ENCODE data around the gene RASA4.
"Not testable (repeated sequence)": the region's sequence is repeated elsewhere in the genome, so short reads cannot be mapped to it uniquely, and the experiment has no call there.

RASA4 gene

GRCh38 chr7:102616507-102617125, at the start of gene RASA4:
RASA4 (minus strand) TSS chr7:102616756; CDS start chr7:102616689, 67 bp downstream.
- peak; percentile 28 for DNase-seq
- H3K4me3 ChIP-seq (ENCODE audit: low read length), result peak within 1 kb of the TSS; percentile 51; the same call in 1 of the 2 replicates

GRCh38 chr7:102664765-102665164, 48.2 kb upstream of the RASA4 start:
- not testable (repeated sequence) for H3K9me2 ChIP-seq (replicated peaks; ENCODE audit: insufficient read depth, low read length); H3K4me2 ChIP-seq (ENCODE audit: low read depth, low read length); H2AFZ ChIP-seq (ENCODE audit: low read length); H3K27me3 ChIP-seq (replicated peaks; ENCODE audit: insufficient read depth, low read length); H3K4me3 ChIP-seq (ENCODE audit: low read length); H3K27ac ChIP-seq (ENCODE audit: low read length); DNase-seq; H4K20me1 ChIP-seq (ENCODE audit: insufficient read depth, low read length); H3K79me2 ChIP-seq (ENCODE audit: low read length); H3K9me3 ChIP-seq (replicated peaks; ENCODE audit: insufficient read depth, low read length); H3F3A ChIP-seq (ENCODE audit: insufficient read depth, low read length); H3K4me1 ChIP-seq (ENCODE audit: low read length); H3K36me3 ChIP-seq (replicated peaks; ENCODE audit: insufficient read depth, low read length); H3K9ac ChIP-seq (ENCODE audit: low read length)

More at GRCh38 chr7:102616507-102617125, at the start of gene RASA4:
- H3K79me2 ChIP-seq (ENCODE audit: low read length); H3K27ac ChIP-seq (ENCODE audit: low read length); H3F3A ChIP-seq (ENCODE audit: insufficient read depth, low read length); H3K4me1 ChIP-seq (ENCODE audit: low read length); H3K27me3 ChIP-seq (replicated peaks; ENCODE audit: insufficient read depth, low read length); H4K20me1 ChIP-seq (ENCODE audit: insufficient read depth, low read length); H2AFZ ChIP-seq (ENCODE audit: low read length); H3K9me3 ChIP-seq (replicated peaks; ENCODE audit: insufficient read depth, low read length); H3K4me2 ChIP-seq (ENCODE audit: low read depth, low read length); H3K36me3 ChIP-seq (replicated peaks; ENCODE audit: insufficient read depth, low read length); H3K9ac ChIP-seq (ENCODE audit: low read length); H3K9me2 ChIP-seq (replicated peaks; ENCODE audit: insufficient read depth, low read length): not testable (repeated sequence)

GRCh38 chr7:102649924-102650323, 33.4 kb upstream of the RASA4 start, which contains the start of gene SPDYE2B:
SPDYE2B (plus strand) TSS chr7:102650319; CDS start chr7:102652349, 2,030 bp downstream.
- not testable (repeated sequence) for H3K4me2 ChIP-seq (ENCODE audit: low read depth, low read length); H3K9ac ChIP-seq (ENCODE audit: low read length); H3K9me3 ChIP-seq (replicated peaks; ENCODE audit: insufficient read depth, low read length); H2AFZ ChIP-seq (ENCODE audit: low read length); H3K9me2 ChIP-seq (replicated peaks; ENCODE audit: insufficient read depth, low read length); H3K36me3 ChIP-seq (replicated peaks; ENCODE audit: insufficient read depth, low read length); H3F3A ChIP-seq (ENCODE audit: insufficient read depth, low read length); H4K20me1 ChIP-seq (ENCODE audit: insufficient read depth, low read length); H3K79me2 ChIP-seq (ENCODE audit: low read length); H3K4me3 ChIP-seq (ENCODE audit: low read length); H3K4me1 ChIP-seq (ENCODE audit: low read length); H3K27ac ChIP-seq (ENCODE audit: low read length); DNase-seq; H3K27me3 ChIP-seq (replicated peaks; ENCODE audit: insufficient read depth, low read length)

- H3K4me3 ChIP-seq (ENCODE audit: low read length); H3K9me2 ChIP-seq (replicated peaks; ENCODE audit: insufficient read depth, low read length); H3K27ac ChIP-seq (ENCODE audit: low read length); H2AFZ ChIP-seq (ENCODE audit: low read length); H4K20me1 ChIP-seq (ENCODE audit: insufficient read depth, low read length); H3K4me1 ChIP-seq (ENCODE audit: low read length); DNase-seq; H3K4me2 ChIP-seq (ENCODE audit: low read depth, low read length); H3K36me3 ChIP-seq (replicated peaks; ENCODE audit: insufficient read depth, low read length); H3K27me3 ChIP-seq (replicated peaks; ENCODE audit: insufficient read depth, low read length); H3K9ac ChIP-seq (ENCODE audit: low read length); H3K79me2 ChIP-seq (ENCODE audit: low read length); H3F3A ChIP-seq (ENCODE audit: insufficient read depth, low read length); H3K9me3 ChIP-seq (replicated peaks; ENCODE audit: insufficient read depth, low read length): not testable (repeated sequence)
Measured at GRCh38 chr7:102647813-102648212, 31.3 kb upstream of the RASA4 start.

GRCh38 chr7:102643404-102643803, 26.8 kb upstream of the RASA4 start:
- H3K27ac ChIP-seq (ENCODE audit: low read length); H3F3A ChIP-seq (ENCODE audit: insufficient read depth, low read length); DNase-seq; H3K9me2 ChIP-seq (replicated peaks; ENCODE audit: insufficient read depth, low read length); H4K20me1 ChIP-seq (ENCODE audit: insufficient read depth, low read length); H2AFZ ChIP-seq (ENCODE audit: low read length); H3K79me2 ChIP-seq (ENCODE audit: low read length); H3K4me2 ChIP-seq (ENCODE audit: low read depth, low read length); H3K27me3 ChIP-seq (replicated peaks; ENCODE audit: insufficient read depth, low read length); H3K4me1 ChIP-seq (ENCODE audit: low read length); H3K4me3 ChIP-seq (ENCODE audit: low read length); H3K9ac ChIP-seq (ENCODE audit: low read length); H3K36me3 ChIP-seq (replicated peaks; ENCODE audit: insufficient read depth, low read length); H3K9me3 ChIP-seq (replicated peaks; ENCODE audit: insufficient read depth, low read length): not testable (repeated sequence)

GRCh38 chr7:102642691-102643090, 26.1 kb upstream of the RASA4 start, which contains the start of gene UPK3BL1:
UPK3BL1 (minus strand) TSS chr7:102642791; CDS start chr7:102642741, 50 bp downstream.
- not testable (repeated sequence) for H3K27me3 ChIP-seq (replicated peaks; ENCODE audit: insufficient read depth, low read length); DNase-seq; H3K27ac ChIP-seq (ENCODE audit: low read length); H2AFZ ChIP-seq (ENCODE audit: low read length); H3K79me2 ChIP-seq (ENCODE audit: low read length); H3K4me3 ChIP-seq (ENCODE audit: low read length); H3F3A ChIP-seq (ENCODE audit: insufficient read depth, low read length); H3K4me2 ChIP-seq (ENCODE audit: low read depth, low read length); H3K36me3 ChIP-seq (replicated peaks; ENCODE audit: insufficient read depth, low read length); H3K9ac ChIP-seq (ENCODE audit: low read length); H3K4me1 ChIP-seq (ENCODE audit: low read length); H4K20me1 ChIP-seq (ENCODE audit: insufficient read depth, low read length); H3K9me2 ChIP-seq (replicated peaks; ENCODE audit: insufficient read depth, low read length); H3K9me3 ChIP-seq (replicated peaks; ENCODE audit: insufficient read depth, low read length)

GRCh38 chr7:102638848-102639247, 22.3 kb upstream of the RASA4 start:
- H3K4me3 ChIP-seq (ENCODE audit: low read length); H3F3A ChIP-seq (ENCODE audit: insufficient read depth, low read length); H3K4me2 ChIP-seq (ENCODE audit: low read depth, low read length); H3K4me1 ChIP-seq (ENCODE audit: low read length); H2AFZ ChIP-seq (ENCODE audit: low read length); H3K27ac ChIP-seq (ENCODE audit: low read length); H3K27me3 ChIP-seq (replicated peaks; ENCODE audit: insufficient read depth, low read length); H3K79me2 ChIP-seq (ENCODE audit: low read length); H3K36me3 ChIP-seq (replicated peaks; ENCODE audit: insufficient read depth, low read length); DNase-seq; H4K20me1 ChIP-seq (ENCODE audit: insufficient read depth, low read length); H3K9me3 ChIP-seq (replicated peaks; ENCODE audit: insufficient read depth, low read length); H3K9me2 ChIP-seq (replicated peaks; ENCODE audit: insufficient read depth, low read length); H3K9ac ChIP-seq (ENCODE audit: low read length): not testable (repeated sequence)

- not testable (repeated sequence) for H3K9me3 ChIP-seq (replicated peaks; ENCODE audit: insufficient read depth, low read length); DNase-seq
Measured at GRCh38 chr7:102636956-102637355, 20.4 kb upstream of the RASA4 start.

More at GRCh38 chr7:102636956-102637355, 20.4 kb upstream of the RASA4 start:
- not testable (repeated sequence) for H3K4me1 ChIP-seq (ENCODE audit: low read length); H3K4me2 ChIP-seq (ENCODE audit: low read depth, low read length); H3K27ac ChIP-seq (ENCODE audit: low read length); H3K36me3 ChIP-seq (replicated peaks; ENCODE audit: insufficient read depth, low read length); H3K9ac ChIP-seq (ENCODE audit: low read length); H3K4me3 ChIP-seq (ENCODE audit: low read length); H3K27me3 ChIP-seq (replicated peaks; ENCODE audit: insufficient read depth, low read length); H4K20me1 ChIP-seq (ENCODE audit: insufficient read depth, low read length); H3K9me2 ChIP-seq (replicated peaks; ENCODE audit: insufficient read depth, low read length); H3K79me2 ChIP-seq (ENCODE audit: low read length); H2AFZ ChIP-seq (ENCODE audit: low read length); H3F3A ChIP-seq (ENCODE audit: insufficient read depth, low read length)
